ENCODE results near the gene CD33. TPM values are rescaled to one million over a fixed set of nuclear protein-coding genes. Genes with fewer than 3 reads are reported as not detected.

CD33 gene
- total and polyA plus RNA-seq, 2 experiments from 2014 or later, result 0.23 to 0.57 TPM

DNA sequence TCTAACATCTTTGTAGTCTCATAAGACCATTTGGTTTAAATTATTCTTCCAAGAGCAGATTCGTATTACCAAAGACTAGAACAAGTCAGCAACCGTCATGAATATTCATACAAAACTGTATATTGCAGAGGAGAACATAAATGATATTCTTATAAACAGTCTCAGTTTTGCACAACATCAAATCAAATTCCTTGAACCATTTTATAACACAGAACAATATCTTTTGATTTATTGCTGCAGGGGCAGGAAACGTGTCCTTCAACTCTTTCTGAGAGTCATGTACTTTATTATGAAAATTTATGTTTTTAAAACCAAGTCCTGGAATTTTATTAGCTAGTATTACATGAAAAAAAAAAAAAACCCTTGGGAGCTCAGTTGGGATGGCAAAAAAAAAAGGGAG, 52.2 kb downstream of the CD33 start:
- Histone ChIP-seq H3K9me3 (ENCODE audit: low read depth) (no peaks in the 10 kb centered on the region), H3K4me1 (ENCODE audit: insufficient read depth) (no peaks in the 10 kb centered on the region), H3K79me2 (no peaks in the 10 kb centered on the region), H3K4me2 (no peak overlapping the region), H4K20me1 (ENCODE audit: insufficient read depth, poor library complexity, severe bottlenecking) (no peaks in the 10 kb centered on the region), H3K27me3 (no peaks in the 10 kb centered on the region), H3K4me3 (no peak overlapping the region), H3K27ac (no peak overlapping the region), H3K9me2 (replicated peaks; ENCODE audit: insufficient read depth) (no peaks in the 10 kb centered on the region), H3K36me3 (replicated peaks; ENCODE audit: insufficient read depth, low read depth) (no peaks in the 10 kb centered on the region), H2AFZ (no peak overlapping the region)
- DNase-seq (ENCODE audit: low spot score), result no peak
- no peak for TF ChIP-seq EZH2 (IDR thresholded peaks at IDR 0.05; ENCODE audit: borderline replicate concordance)
- no peak for TF ChIP-seq EZH2phosphoT487 (IDR thresholded peaks at IDR 0.05; ENCODE audit: low read depth, severe bottlenecking, unreplicated experiment)
- TF ChIP-seq, protein P1, sequence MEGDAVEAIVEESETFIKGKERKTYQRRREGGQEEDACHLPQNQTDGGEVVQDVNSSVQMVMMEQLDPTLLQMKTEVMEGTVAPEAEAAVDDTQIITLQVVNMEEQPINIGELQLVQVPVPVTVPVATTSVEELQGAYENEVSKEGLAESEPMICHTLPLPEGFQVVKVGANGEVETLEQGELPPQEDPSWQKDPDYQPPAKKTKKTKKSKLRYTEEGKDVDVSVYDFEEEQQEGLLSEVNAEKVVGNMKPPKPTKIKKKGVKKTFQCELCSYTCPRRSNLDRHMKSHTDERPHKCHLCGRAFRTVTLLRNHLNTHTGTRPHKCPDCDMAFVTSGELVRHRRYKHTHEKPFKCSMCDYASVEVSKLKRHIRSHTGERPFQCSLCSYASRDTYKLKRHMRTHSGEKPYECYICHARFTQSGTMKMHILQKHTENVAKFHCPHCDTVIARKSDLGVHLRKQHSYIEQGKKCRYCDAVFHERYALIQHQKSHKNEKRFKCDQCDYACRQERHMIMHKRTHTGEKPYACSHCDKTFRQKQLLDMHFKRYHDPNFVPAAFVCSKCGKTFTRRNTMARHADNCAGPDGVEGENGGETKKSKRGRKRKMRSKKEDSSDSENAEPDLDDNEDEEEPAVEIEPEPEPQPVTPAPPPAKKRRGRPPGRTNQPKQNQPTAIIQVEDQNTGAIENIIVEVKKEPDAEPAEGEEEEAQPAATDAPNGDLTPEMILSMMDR (IDR thresholded peaks at IDR 0.05; ENCODE audit: poor library complexity), result no peak
- WGBS (ENCODE audit: low lambda C conversion rate, missing lambda C conversion rate), result 84% methylated on average over 3 of the region's 3 CpGs

DNA sequence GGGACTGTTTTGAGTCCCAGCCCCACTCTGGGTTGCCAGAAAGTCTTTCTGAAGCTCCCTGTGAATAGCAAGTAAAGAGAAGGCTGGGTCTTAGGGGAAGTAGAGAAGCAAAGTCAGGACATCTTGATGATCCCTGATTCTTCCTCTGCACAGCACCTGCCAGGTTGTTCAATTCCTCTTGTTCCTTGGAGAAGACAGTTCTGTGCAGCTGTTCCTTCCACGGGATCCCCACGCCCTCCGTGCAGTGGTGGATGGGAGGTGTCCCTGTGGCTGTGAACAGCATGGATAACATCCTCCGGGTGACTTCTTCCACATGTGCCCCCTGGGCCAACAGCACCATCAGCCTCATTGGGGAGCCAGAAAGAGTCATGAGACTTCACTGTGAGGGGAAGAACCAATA, 57.5 kb downstream of the CD33 start:
- Histone ChIP-seq H3K27me3 (no peaks in the 10 kb centered on the region), H2AFZ (no peak overlapping the region), H3K79me2 (no peaks in the 10 kb centered on the region), H3K4me2 (no peak overlapping the region), H3K4me3 (no peak overlapping the region), H3K36me3 (replicated peaks; ENCODE audit: insufficient read depth, low read depth) (no peaks in the 10 kb centered on the region), H3K9me2 (replicated peaks; ENCODE audit: insufficient read depth) (no peaks in the 10 kb centered on the region), H3K27ac (no peak overlapping the region), H4K20me1 (ENCODE audit: insufficient read depth, poor library complexity, severe bottlenecking) (no peaks in the 10 kb centered on the region), H3K9me3 (ENCODE audit: low read depth) (no peaks in the 10 kb centered on the region), H3K4me1 (ENCODE audit: insufficient read depth) (no peaks in the 10 kb centered on the region)
- TF ChIP-seq EZH2phosphoT487 (IDR thresholded peaks at IDR 0.05; ENCODE audit: low read depth, severe bottlenecking, unreplicated experiment) (no peak), EZH2 (IDR thresholded peaks at IDR 0.05; ENCODE audit: borderline replicate concordance) (no peak)
- TF ChIP-seq, protein P1 (IDR thresholded peaks at IDR 0.05; ENCODE audit: poor library complexity), result no peak
- 89% methylated on average over 4 of the region's 4 CpGs for WGBS (ENCODE audit: low lambda C conversion rate, missing lambda C conversion rate)
- no peak for DNase-seq (ENCODE audit: low spot score)

DNA sequence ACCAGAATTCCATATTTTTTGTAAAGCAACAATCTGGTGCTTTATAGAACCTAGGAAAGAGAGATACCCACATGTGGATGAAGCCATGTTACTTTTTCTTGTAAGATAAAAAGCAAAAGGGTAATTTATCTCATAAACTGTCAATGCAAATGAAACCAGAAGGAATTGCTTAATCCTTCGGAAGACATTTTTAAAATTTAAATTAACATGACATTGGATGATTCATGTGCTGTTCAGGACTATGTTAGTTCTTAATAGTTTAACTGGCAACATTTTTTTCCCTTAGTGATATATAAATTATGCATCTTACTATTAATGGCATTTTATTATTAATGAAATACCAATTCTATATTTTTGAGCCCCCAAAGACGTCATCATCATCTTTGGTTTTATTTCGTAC, 60.8 kb downstream of the CD33 start:
- H3K9me2 ChIP-seq (replicated peaks; ENCODE audit: insufficient read depth), result no peaks in the 10 kb centered on the region
- no peak overlapping the region for H2AFZ ChIP-seq
- H3K4me3 ChIP-seq, result no peak overlapping the region
- H3K36me3 ChIP-seq (replicated peaks; ENCODE audit: insufficient read depth, low read depth), result no peaks in the 10 kb centered on the region
- TF ChIP-seq EZH2phosphoT487 (IDR thresholded peaks at IDR 0.05; ENCODE audit: low read depth, severe bottlenecking, unreplicated experiment), result no peak
- TF ChIP-seq, protein P1 (IDR thresholded peaks at IDR 0.05; ENCODE audit: poor library complexity), result no peak
- no peak for TF ChIP-seq EZH2 (IDR thresholded peaks at IDR 0.05; ENCODE audit: borderline replicate concordance)
- H4K20me1 ChIP-seq (ENCODE audit: insufficient read depth, poor library complexity, severe bottlenecking), result no peaks in the 10 kb centered on the region
- H3K27ac ChIP-seq, result no peak overlapping the region
- no peak overlapping the region for H3K4me2 ChIP-seq
- H3K9me3 ChIP-seq (ENCODE audit: low read depth), result no peaks in the 10 kb centered on the region
- no peaks in the 10 kb centered on the region for H3K4me1 ChIP-seq (ENCODE audit: insufficient read depth)
- WGBS (ENCODE audit: low lambda C conversion rate, missing lambda C conversion rate), result 85% methylated on average over 3 of the region's 3 CpGs
- DNase-seq (ENCODE audit: low spot score), result no peak
- no peaks in the 10 kb centered on the region for H3K27me3 ChIP-seq
- no peaks in the 10 kb centered on the region for H3K79me2 ChIP-seq

Small RNA genes lying within 50 kb of the gene (microRNA-seq; reads per million reads assigned to microRNA genes)
- not detected for gene MIR8074

Small RNA genes lying within 50 kb of the gene (small RNA-seq; reads per million reads assigned to genes)
- gene MIR8074, result not detected

Other genes with a start within 250 kb of the CD33 start
- 0.20 and 3.9 TPM in 2 replicates for gene KLK7, start 241.2 kb upstream of the CD33 start, total RNA-seq
- gene KLK7, start 241.2 kb upstream of the CD33 start, polyA plus RNA-seq, result 1.1 and 2.8 TPM in 2 replicates
- gene KLK8, start 223.5 kb upstream of the CD33 start, total RNA-seq, result 0.16 and 0.87 TPM in 2 replicates
- gene KLK8, start 223.5 kb upstream of the CD33 start, polyA plus RNA-seq, result 5.4 and 9.0 TPM in 2 replicates
- gene KLK10, start 205.4 kb upstream of the CD33 start, total RNA-seq, result 0.10 and 1.8 TPM in 2 replicates
- 1.3 and 3.4 TPM in 2 replicates for gene KLK10, start 205.4 kb upstream of the CD33 start, polyA plus RNA-seq
- gene KLK11, start 198.5 kb upstream of the CD33 start, total RNA-seq, result 1.4 TPM in 1 of 2 replicates, not detected in the other
- gene KLK11, start 198.5 kb upstream of the CD33 start, polyA plus RNA-seq, result 2.2 and 2.6 TPM in 2 replicates
- 0.80 TPM in 1 of 2 replicates, not detected in the other for gene KLK12, start 190.1 kb upstream of the CD33 start, total RNA-seq
- 2.3 TPM in 1 of 2 replicates, not detected in the other for gene KLK12, start 190.1 kb upstream of the CD33 start, polyA plus RNA-seq
- 0.36 TPM in 1 of 2 replicates, not detected in the other for gene KLK13, start 160.0 kb upstream of the CD33 start, total RNA-seq
- 0.52 and 1.0 TPM in 2 replicates for gene KLK13, start 160.0 kb upstream of the CD33 start, polyA plus RNA-seq
- gene KLK14, start 142.2 kb upstream of the CD33 start, total RNA-seq, result 0.13 TPM in 1 of 2 replicates, not detected in the other
- not detected in 2 replicates for gene KLK14, start 142.2 kb upstream of the CD33 start, polyA plus RNA-seq
- gene CTU1, start 116.7 kb upstream of the CD33 start, total RNA-seq, result 6.7 and 7.7 TPM in 2 replicates
- gene CTU1, start 116.7 kb upstream of the CD33 start, polyA plus RNA-seq, result 12.6 and 15.9 TPM in 2 replicates
- 0.20 and 0.77 TPM in 2 replicates for gene SIGLEC9, start 100.2 kb upstream of the CD33 start, total RNA-seq
- gene SIGLEC9, start 100.2 kb upstream of the CD33 start, polyA plus RNA-seq, result 1.4 and 1.5 TPM in 2 replicates
- gene SIGLEC7, start 82.8 kb upstream of the CD33 start, total RNA-seq, result 0.53 and 0.84 TPM in 2 replicates
- gene SIGLEC7, start 82.8 kb upstream of the CD33 start, polyA plus RNA-seq, result 0.24 and 0.72 TPM in 2 replicates
- gene SIGLECL1, start 26.0 kb downstream of the CD33 start, total RNA-seq, result not detected in 2 replicates
- not detected in 2 replicates for gene SIGLECL1, start 26.0 kb downstream of the CD33 start, polyA plus RNA-seq
- 3.9 and 5.0 TPM in 2 replicates for gene IGLON5, start 86.6 kb downstream of the CD33 start, total RNA-seq
- 2.4 and 4.3 TPM in 2 replicates for gene IGLON5, start 86.6 kb downstream of the CD33 start, polyA plus RNA-seq
- 2.5 and 3.4 TPM in 2 replicates for gene VSIG10L, start 117.1 kb downstream of the CD33 start, total RNA-seq
- 7.6 and 7.8 TPM in 2 replicates for gene VSIG10L, start 117.1 kb downstream of the CD33 start, polyA plus RNA-seq
- 167 and 190 TPM in 2 replicates for gene ETFB, start 141.3 kb downstream of the CD33 start, total RNA-seq
- 237 and 248 TPM in 2 replicates for gene ETFB, start 141.3 kb downstream of the CD33 start, polyA plus RNA-seq
- 1.2 TPM in 1 of 2 replicates, not detected in the other for gene CLDND2, start 143.9 kb downstream of the CD33 start, total RNA-seq
- gene CLDND2, start 143.9 kb downstream of the CD33 start, polyA plus RNA-seq, result 6.8 and 7.2 TPM in 2 replicates
- not detected in 2 replicates for gene NKG7, start 147.6 kb downstream of the CD33 start, total RNA-seq
- 0.44 TPM in 1 of 2 replicates, not detected in the other for gene NKG7, start 147.6 kb downstream of the CD33 start, polyA plus RNA-seq
- not detected in 2 replicates for gene LIM2, start 162.9 kb downstream of the CD33 start, total RNA-seq
- not detected in 2 replicates for gene LIM2, start 162.9 kb downstream of the CD33 start, polyA plus RNA-seq
- gene C19orf84, start 165.5 kb downstream of the CD33 start, total RNA-seq, result 0.37 TPM in 1 of 2 replicates, not detected in the other
- gene C19orf84, start 165.5 kb downstream of the CD33 start, polyA plus RNA-seq, result 0.16 TPM in 1 of 2 replicates, not detected in the other
- gene SIGLEC10, start 192.6 kb downstream of the CD33 start, total RNA-seq, result 1.0 and 1.6 TPM in 2 replicates
- gene SIGLEC10, start 192.6 kb downstream of the CD33 start, polyA plus RNA-seq, result 0.84 TPM in 1 of 2 replicates, not detected in the other
- 0.13 and 1.2 TPM in 2 replicates for gene SIGLEC8, start 233.4 kb downstream of the CD33 start, total RNA-seq
- 0.28 TPM in 1 of 2 replicates, not detected in the other for gene SIGLEC8, start 233.4 kb downstream of the CD33 start, polyA plus RNA-seq

All from hepatocyte (in vitro differentiated cells).